HG03442 (cell line): ENCODE results near the gene FRMD5.

ENCODE experiments used
- ATAC-seq: cut with Tn5 transposase; IDR thresholded peaks from one replicate; pipeline ENCODE4 v1.9.1; 2021; ENCODE audit warnings: mild to moderate bottlenecking, moderate library complexity; ENCODE audit not compliant: unreplicated experiment

FRMD5 gene

GRCh38 chr15:44163370-44163769 lies 31.7 kb downstream of the FRMD5 start:
- ATAC-seq: no peak

DNA sequence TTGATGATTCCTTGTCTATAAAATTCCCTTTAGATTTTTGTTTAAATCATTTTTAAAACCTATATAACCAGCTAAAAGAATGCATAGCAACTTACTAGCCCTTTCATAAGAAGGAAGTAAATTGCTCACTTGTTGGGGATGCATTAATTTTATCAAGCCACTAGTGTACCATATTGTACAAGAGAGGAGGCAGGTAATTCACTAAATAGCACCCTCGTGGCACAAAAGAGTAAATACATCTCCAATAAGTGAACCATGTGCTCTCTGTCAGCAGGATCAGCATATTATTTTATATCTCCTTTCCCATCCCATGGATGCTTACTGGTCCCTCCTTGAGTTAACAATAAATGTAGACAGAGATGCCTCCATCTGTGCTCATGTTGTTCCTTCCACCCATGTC lies 34.3 kb downstream of the FRMD5 start:
- ATAC-seq: no peak

DNA sequence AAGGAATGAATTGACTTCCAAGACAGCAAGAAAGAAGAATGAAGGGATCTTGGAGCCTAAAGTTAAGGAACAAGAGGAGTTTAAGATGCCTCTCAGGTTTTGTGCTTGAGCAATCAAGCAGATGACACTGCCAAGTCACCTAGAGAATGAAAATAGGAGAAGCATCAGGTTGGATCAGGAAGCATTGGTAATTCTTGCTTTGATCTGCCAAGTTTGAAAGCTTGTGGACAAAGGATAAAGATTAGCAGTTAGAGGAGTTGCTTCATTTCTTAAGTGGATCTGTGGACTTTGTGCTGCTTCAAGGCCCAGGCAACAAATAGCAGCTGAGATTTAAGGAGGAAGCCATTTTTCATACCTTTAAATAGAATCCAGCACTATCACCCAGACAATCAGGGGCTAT lies 35.6 kb downstream of the FRMD5 start:
- no peak for ATAC-seq

GRCh38 chr15:44158111-44158510 lies 37.0 kb downstream of the FRMD5 start:
- no peak for ATAC-seq

GRCh38 chr15:44157679-44158078 lies 37.4 kb downstream of the FRMD5 start:
- ATAC-seq: no peak

GRCh38 chr15:44153352-44153751 lies 41.7 kb downstream of the FRMD5 start:
- ATAC-seq: no peak

GRCh38 chr15:44149224-44149623 lies 45.8 kb downstream of the FRMD5 start:
- ATAC-seq: no peak

- no peak for ATAC-seq
Measured at GRCh38 chr15:44148580-44148979, 46.5 kb downstream of the FRMD5 start.

DNA sequence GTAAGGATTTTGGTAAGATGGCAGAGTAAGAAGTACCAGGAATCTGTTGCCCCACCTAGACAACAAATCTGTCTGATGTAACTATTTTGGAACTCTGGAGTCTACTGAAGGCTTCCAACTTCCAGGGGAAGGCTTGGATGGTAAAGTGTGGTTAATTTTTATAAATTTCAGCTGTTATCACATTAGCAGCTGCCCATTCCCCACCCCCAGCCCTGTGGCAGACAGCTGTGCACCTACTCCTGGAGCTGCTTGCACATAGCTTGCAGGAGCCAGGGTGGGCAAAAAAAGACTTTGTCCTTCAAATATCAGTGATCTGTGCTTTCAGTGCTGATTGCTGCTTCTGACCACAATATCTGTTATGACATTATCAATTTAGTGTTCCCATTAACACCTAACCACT lies 47.4 kb downstream of the FRMD5 start:
- ATAC-seq: no peak

- no peak for ATAC-seq
Measured at GRCh38 chr15:44145495-44145894, 49.6 kb downstream of the FRMD5 start.

- no peak for ATAC-seq
Measured at GRCh38 chr15:44144992-44145391, 50.1 kb downstream of the FRMD5 start.

DNA sequence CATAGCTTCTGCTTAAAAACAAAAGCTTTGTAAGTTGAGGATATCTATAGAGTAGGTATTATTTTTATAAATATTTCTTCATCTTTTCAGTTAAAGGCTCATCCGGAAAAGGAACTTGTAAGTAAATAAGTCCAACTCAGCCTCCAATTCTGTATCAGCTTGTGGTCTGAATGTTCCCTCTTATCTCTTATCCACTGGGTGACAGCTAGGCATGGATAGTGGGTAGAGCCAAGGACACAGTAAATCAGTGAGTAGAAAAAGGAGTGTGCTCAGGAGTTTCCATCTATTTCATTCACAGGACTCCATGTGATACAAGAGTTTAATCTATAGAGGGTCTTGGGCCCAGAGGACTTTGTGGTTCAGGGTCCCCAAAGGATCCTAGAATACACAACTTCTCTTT lies 50.9 kb downstream of the FRMD5 start:
- no peak for ATAC-seq

DNA sequence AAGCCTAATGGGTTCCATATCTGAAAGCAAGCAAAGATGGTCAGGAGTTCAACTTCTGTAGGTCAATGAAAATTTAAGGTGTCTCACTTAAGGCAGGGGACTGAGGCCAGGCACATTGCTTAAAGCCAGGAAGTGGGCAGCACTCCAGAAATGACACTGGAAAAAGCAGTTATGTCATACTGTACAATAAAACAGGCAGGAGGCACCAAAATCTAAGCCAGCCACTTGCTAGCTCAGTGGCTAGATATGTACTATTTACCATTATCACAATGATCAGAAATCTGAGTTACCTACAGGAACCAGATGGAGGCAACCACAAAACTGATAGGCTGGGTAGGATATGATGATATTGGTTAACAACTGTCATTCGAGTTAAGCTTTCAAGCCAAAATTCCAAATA lies 57.3 kb downstream of the FRMD5 start:
- no peak for ATAC-seq

DNA sequence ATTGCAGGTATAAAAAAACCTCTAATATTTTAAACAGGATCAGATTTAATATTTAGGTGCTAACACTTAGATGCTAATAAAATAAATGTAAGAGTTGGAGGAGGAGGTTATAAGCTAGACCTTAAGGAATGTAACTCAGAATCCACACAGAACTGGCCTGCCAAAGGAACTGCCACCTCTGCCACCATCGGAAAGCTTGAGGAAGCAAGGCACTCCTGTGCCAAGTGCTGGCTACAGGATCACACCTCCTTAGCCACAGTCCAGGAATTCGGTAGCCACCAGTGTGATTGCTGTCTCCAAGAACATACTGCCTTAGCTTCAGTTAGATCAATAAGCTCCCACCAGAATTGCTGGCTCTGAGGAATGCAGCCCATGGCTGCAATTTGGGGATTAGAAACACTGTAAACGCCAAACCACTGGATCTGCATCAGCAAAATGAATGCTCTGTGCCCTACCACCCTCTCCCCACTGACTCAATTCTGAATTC lies 58.0 kb downstream of the FRMD5 start:
- no peak for ATAC-seq

DNA sequence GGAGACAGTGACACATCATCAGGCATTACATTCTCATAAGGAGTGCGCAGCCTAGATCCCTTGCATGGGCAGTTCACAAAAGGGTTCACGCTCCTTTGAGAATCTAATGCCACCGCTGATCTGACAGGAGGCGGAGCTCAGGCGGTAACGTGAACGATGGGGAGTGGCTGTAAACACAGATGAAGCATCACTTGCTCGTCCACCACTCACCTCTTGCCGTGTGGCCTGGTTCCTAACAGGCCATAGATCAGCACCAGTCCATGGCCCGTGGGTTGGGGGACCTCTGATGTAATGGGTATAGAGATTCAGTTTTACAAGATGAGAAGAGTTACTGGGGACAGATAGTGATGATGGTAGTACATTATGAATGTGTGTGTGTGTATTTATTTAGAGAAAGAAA lies 63.0 kb downstream of the FRMD5 start:
- no peak for ATAC-seq

GRCh38 chr15:44130778-44131177 lies 64.3 kb downstream of the FRMD5 start:
- ATAC-seq: no peak

DNA sequence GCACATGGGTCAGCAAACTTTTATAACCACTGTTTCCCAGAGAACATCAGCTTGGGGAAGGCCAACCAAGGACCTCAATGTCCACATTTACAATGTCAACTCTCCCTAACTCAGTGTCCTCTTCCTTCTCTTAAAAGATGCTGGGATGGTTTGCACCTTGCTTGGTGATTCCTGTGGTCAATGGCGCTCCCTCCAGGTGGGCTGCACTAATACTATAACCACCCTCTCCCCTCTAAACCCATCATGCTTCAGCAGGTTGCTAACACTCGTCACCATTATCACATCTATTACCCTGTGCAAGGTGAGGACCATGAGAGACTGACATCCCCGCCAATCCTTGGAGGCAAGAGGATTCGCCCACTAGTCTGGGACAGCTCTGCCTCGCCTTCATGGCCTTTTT lies 65.2 kb downstream of the FRMD5 start:
- no peak for ATAC-seq

DNA sequence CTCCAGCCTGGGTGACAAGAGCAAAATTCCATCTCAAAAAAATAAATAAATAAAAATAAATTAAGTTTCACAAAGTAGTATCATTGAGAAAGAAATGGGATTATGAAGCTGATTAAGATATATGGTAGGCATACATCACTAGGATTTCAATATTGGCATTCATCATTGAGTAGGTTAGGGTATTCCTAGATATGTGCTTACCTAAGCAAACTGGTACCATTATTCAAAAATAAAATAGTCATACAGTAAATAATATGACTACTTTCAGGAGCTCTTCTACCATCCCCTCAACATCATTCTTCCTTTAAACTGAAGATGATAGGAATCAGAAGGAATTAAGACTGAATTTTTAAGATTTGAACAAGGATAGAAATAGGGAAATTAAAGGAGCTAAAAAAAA lies 66.6 kb downstream of the FRMD5 start:
- no peak for ATAC-seq

DNA sequence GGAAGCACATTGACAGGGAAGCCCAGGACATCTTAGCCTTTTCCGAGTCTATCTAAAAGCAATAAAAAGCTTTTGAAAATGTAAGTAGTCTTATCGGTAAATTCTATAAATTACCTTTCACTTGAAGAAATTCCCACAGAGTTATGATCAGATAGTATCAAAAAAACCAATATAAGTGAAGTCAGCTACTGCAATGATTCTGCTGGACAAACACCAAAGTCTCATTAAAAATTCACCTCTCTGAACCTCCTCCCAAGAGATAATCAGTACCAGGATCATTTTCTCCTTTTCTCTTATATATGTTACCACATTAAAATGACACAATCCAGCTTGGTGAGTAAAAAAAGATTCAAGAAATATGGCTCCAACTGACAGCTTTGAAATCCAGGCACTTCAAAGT lies 69.2 kb downstream of the FRMD5 start:
- ATAC-seq: no peak

DNA sequence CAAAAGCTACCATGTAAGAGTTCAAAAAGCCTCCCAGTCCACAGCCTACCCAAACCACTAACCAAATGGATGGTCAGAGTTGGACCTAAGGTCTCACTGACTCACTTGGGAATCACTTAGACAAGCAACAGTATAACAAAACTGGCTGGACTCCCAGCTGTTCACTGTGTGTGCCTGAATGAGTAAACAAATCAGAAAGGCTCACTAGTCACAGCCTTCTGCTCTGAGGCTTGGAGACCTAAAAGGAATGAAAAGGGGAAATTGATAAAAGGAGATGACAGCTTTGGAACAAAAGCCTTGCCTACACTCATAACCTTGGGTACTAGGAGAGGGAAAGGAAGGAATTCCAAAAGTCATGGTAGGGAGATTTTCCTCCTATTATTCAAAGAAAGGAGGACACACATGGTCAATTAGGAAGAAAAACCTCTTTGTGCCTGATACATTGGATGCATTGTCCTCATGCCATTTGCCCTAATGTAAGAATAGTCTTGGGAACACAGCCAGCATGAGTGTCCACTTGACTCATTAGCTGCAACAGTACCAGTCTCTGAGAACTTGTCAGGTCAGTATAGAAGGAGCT lies 92.3 kb downstream of the FRMD5 start:
- ATAC-seq: no peak

GRCh38 chr15:44101944-44102343 lies 93.1 kb downstream of the FRMD5 start:
- no peak for ATAC-seq

DNA sequence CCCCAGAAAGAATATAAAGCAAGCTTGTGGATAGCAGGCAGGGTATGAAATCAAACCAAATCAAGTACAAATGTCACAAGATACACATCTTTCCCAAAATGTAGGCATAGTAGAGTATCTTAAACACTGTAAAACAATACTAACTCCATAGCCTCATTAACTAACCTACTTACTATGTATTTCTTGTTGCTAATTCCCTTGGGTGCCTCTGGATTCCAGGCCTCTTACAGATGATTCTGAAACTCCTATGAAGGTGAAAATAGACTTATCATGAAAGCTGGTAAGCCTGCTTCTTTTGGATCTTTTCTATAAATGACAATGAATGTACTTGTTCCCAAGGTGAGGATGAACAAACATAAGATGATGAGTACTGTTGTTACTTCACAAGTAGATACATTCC lies 93.8 kb downstream of the FRMD5 start:
- ATAC-seq: no peak

- ATAC-seq: no peak
Measured at GRCh38 chr15:44099671-44100070, 95.4 kb downstream of the FRMD5 start.
